Neural crest cell (in vitro differentiated cells): ENCODE results near the gene CYSTM1. TPM values are rescaled to one million over a fixed set of nuclear protein-coding genes. Genes with fewer than 3 reads are reported as not detected.

Experiments used
- DNase-seq: peaks from one replicate; pipeline ENCODE4 v3.0.0; 2021; ENCODE audit warnings: low read depth, mixed read lengths, low spot score
- H3K27ac Mint-ChIP-seq: one replicate; pipeline ENCODE4 v1.8.0; 2021; ENCODE audit warnings: mild to moderate bottlenecking, mixed read lengths; ENCODE audit not compliant: unreplicated experiment
- H3K27me3 Mint-ChIP-seq: 2 replicates; pipeline ENCODE4 v1.8.0; 2021; ENCODE audit warnings: low read depth, mild to moderate bottlenecking, mixed read lengths
- H3K36me3 Mint-ChIP-seq: 2 replicates; pipeline ENCODE4 v1.8.0; 2021; ENCODE audit warnings: low read depth, mild to moderate bottlenecking, mixed read lengths
- H3K4me1 Mint-ChIP-seq: 2 replicates; pipeline ENCODE4 v1.8.0; 2021; ENCODE audit warnings: mixed read lengths
- H3K4me3 Mint-ChIP-seq: one replicate; pipeline ENCODE4 v1.8.0; 2021; ENCODE audit warnings: mild to moderate bottlenecking, mixed read lengths
- H3K9me3 Mint-ChIP-seq: 2 replicates; pipeline ENCODE4 v1.8.0; 2021; ENCODE audit warnings: mixed read lengths
- total RNA-seq: library from RNA; stranded (reverse); gene quantifications from 2 replicates; pipeline ENCODE4 v1.2.1, GENCODE V29; 2021
- TF ChIP-seq, protein P1 (sequence below): fragments of 200-600 bp; sonication (generic); conservative IDR thresholded peaks from 2 replicates; pipeline ENCODE4 v1.5.0; 2021; ENCODE audit warnings: antibody characterized with exemption, mild to moderate bottlenecking

The CYSTM1 gene
- total RNA-seq, 1 donor from 2014 or later = 19.8 TPM

DNA sequence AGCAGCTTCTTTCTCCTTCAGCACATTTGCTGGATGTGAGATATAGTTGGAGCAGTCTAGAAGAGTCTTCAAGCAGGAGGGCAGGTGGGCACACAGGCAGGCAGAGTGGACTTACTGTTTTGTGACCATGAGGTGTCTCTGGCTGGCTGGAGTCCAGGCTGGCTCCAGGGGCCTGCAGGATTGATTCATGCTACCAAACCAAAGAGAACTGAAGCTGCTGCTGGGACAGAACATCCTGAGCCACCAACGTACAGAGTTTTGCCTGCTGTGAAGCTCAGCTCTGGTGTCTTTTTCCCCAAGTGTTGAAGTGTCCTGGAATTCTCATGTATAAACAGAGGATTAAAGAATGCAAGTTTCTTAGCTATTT, 45.7 kb downstream of the CYSTM1 start:
- no peaks in the 10 kb centered on the region for H3K9me3 Mint-ChIP-seq
- no peak for DNase-seq
- TF ChIP-seq, protein P1, sequence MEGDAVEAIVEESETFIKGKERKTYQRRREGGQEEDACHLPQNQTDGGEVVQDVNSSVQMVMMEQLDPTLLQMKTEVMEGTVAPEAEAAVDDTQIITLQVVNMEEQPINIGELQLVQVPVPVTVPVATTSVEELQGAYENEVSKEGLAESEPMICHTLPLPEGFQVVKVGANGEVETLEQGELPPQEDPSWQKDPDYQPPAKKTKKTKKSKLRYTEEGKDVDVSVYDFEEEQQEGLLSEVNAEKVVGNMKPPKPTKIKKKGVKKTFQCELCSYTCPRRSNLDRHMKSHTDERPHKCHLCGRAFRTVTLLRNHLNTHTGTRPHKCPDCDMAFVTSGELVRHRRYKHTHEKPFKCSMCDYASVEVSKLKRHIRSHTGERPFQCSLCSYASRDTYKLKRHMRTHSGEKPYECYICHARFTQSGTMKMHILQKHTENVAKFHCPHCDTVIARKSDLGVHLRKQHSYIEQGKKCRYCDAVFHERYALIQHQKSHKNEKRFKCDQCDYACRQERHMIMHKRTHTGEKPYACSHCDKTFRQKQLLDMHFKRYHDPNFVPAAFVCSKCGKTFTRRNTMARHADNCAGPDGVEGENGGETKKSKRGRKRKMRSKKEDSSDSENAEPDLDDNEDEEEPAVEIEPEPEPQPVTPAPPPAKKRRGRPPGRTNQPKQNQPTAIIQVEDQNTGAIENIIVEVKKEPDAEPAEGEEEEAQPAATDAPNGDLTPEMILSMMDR = no peak
- H3K27me3 Mint-ChIP-seq = no peaks in the 10 kb centered on the region
- no peak overlapping the region for H3K4me3 Mint-ChIP-seq
- no peaks in the 10 kb centered on the region for H3K36me3 Mint-ChIP-seq
- peaks cover 7% of the 10 kb centered on the region for H3K4me1 Mint-ChIP-seq
- no peak overlapping the region for H3K27ac Mint-ChIP-seq

GRCh38 chr5:140221697-140222223, 46.8 kb downstream of the CYSTM1 start:
- H3K4me3 Mint-ChIP-seq = no peak overlapping the region
- no peaks in the 10 kb centered on the region for H3K36me3 Mint-ChIP-seq
- DNase-seq = no peak
- peaks cover 7% of the 10 kb centered on the region for H3K4me1 Mint-ChIP-seq
- H3K9me3 Mint-ChIP-seq = no peaks in the 10 kb centered on the region
- H3K27me3 Mint-ChIP-seq = no peaks in the 10 kb centered on the region
- TF ChIP-seq, protein P1 = no peak
- H3K27ac Mint-ChIP-seq = no peak overlapping the region

DNA sequence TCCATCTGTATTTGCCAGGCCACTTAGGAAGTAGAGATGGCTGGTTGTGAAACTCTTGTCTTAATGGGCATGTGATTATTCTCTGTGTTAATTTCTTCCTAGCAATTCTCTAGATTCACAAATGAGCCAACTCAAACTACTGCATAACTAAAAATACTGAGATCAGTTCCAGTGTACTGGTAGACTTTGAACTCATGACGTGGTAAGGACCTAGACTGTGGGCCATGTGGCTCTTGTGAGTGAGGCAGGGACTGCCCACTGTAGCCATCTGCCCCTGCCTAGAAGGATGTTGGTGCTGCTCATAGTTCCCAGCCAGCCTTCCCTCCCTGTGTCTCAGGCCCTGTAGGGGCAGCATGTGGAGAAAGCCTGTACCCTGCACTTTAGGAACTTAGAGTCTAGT, 47.4 kb downstream of the CYSTM1 start:
- no peaks in the 10 kb centered on the region for H3K36me3 Mint-ChIP-seq

GRCh38 chr5:140223567-140223966, 48.6 kb downstream of the CYSTM1 start:
- H3K4me1 Mint-ChIP-seq = peaks cover 7% of the 10 kb centered on the region
- peak overlapping the region; percentile 85 for H3K27ac Mint-ChIP-seq
- H3K36me3 Mint-ChIP-seq = no peaks in the 10 kb centered on the region
- DNase-seq = no peak
- TF ChIP-seq, protein P1 = no peak
- no peaks in the 10 kb centered on the region for H3K9me3 Mint-ChIP-seq
- H3K4me3 Mint-ChIP-seq = no peak overlapping the region
- no peaks in the 10 kb centered on the region for H3K27me3 Mint-ChIP-seq

More for the DNA sequence above, 47.4 kb downstream of the CYSTM1 start:
- TF ChIP-seq, protein P1 = no peak
- H3K4me1 Mint-ChIP-seq = peaks cover 7% of the 10 kb centered on the region
- no peaks in the 10 kb centered on the region for H3K9me3 Mint-ChIP-seq
- DNase-seq = no peak
- no peak overlapping the region for H3K27ac Mint-ChIP-seq
- H3K4me3 Mint-ChIP-seq = no peak overlapping the region
- no peaks in the 10 kb centered on the region for H3K27me3 Mint-ChIP-seq

GRCh38 chr5:140224658-140225057, 49.7 kb downstream of the CYSTM1 start:
- TF ChIP-seq, protein P1 = no peak
- Mint-ChIP-seq H3K27me3 (no peaks in the 10 kb centered on the region), H3K9me3 (no peaks in the 10 kb centered on the region), H3K4me1 (peaks cover 7% of the 10 kb centered on the region), H3K36me3 (no peaks in the 10 kb centered on the region), H3K27ac (no peak overlapping the region), H3K4me3 (no peak overlapping the region)
- no peak for DNase-seq
